NCI-H446 treated with DMSO at 0.1 percent for 48 hours (cell line): ENCODE measurements around the gene CYTH4.
"Not testable (repeated sequence)": the region's sequence is repeated elsewhere in the genome, so short reads cannot be mapped to it uniquely, and the experiment has no call there.

Experiments used
- DNase-seq: peaks from one replicate; lab custom pipeline; 2025; lab: John Stamatoyannopoulos, UW

CYTH4 gene

DNA sequence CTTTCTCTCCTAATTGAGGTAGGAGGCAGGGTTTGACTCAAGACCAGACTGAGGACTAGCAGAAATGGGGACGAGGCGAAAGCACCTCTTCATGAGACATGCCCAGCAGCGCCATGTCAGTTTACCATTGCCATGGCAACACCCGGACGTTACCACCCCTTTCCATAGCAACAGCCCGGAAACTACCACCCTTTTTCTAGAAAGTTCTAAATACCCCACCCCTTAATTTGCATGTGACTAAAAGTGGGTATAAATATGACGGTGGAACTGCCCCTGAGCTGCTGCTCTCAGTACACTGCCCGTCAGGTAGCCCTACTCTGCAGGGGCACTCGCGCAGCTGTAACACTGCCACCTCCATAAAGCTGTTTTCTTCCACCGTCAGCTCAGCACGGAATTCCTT lies 32.3 kb upstream of the CYTH4 start:
- DNase-seq = no peak

DNA sequence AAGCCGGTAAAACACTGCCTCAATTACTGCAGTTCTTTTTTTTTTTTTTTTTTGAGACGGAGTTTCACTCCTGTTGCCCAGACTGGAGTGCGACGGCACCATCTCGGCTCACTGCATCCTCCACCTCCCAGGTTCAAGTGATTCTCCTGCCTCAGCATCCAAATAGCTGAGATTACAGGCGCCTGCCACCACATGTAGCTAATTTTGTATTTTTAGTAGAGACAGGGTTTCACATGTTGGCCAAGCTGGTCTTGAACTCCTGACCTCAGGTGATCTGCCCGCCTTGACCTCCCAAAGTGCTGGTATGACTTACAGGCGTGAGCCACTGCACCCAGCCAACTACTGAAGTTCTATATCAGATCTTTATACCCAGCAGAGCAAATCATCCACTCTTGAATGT lies 30.5 kb upstream of the CYTH4 start:
- not testable (repeated sequence) for DNase-seq

DNA sequence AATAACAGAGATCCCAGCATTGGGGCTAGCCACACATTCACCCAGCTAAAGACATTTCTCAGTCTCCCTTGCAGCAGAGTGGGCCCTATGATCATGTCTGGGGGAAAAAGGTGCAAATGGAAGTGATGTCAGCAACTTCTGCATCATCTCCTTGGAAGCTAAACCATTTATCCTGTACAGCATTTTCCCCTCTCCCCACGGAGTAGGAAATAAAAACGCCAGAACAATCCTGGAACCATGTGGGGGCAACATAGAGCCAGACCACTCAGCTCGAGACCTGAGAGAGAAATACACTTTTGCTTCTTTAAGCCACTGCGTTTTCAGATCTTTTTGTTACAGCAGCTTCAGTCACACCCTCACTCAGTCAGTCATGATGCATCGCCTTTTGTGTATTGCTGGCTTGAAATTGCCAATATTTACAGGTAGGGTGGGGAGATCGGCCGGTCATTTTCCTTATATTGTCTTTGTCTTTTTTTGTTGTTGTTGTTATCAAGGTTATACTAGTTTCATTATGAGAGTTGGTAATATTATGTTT lies 29.1 kb upstream of the CYTH4 start:
- DNase-seq = no peak

DNA sequence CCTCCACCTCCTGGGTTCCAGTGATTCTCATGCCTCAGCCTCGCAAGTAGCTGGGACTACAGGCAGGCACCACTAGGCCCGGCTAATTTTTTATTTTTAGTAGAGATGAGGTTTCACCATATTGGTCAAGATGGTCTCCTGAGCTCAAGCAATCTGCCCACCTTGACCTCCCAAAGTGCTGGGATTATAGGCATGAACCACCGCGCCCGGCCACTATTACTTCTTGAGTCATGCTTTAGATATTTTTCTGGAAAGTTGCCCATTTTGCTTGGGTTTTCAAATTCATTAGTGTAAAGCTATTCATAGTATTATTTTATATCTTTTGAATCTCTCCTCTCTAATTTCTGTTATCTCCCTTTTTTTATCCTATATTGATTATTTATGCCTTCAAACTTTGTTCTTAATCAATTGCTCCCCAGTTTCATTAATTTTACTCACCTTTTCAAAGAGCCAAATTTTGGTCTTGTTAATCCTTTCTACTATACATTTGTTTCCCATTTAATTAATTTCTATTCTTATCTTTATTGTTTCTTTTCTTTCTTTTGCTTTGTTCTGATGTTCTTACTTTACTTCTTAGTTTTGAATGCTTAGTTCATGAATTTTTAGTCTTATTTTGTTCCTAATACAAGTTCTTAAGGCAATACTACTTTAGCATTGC lies 28.0 kb upstream of the CYTH4 start:
- no peak for DNase-seq

DNA sequence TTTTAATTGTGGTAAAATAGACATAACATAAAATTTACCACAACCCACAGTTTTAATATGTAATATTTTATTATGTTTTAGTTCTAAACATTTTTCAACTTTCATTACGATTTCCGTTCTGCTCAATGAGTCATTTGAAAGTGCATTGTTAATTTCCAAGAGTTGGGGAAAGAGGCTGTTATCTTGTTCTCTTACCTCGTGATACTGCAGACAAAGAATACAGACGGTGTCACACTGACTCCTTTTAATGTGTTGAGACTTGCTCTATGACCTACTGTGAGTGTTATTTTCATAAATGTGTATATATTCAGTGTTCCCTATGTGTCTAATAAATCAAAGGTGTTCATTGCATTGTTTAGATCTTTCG lies 27.5 kb upstream of the CYTH4 start:
- DNase-seq = no peak

DNA sequence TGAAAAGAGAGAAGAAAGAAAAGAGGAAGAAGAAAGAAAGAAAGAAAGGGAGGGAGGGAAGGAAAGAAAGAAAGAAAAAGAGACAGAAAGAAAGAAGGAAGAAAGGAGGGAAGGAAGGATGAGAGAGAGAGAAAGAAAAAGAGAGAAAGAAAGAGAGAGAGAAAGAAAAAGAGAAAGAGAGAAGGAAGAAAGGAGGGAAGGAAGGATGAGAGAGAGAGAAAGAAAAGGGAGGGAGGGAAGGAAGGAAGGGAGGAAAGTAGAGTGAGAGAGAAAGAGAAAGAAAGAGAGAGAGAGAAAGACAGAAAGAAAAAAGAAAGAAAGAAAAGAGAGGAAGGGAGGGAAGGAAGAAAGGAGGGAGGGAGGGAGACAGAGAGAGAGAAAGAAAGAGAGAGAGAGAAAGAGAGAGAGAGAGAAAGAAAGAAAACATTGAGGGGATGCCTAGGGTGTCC lies 26.7 kb upstream of the CYTH4 start:
- no peak for DNase-seq

DNA sequence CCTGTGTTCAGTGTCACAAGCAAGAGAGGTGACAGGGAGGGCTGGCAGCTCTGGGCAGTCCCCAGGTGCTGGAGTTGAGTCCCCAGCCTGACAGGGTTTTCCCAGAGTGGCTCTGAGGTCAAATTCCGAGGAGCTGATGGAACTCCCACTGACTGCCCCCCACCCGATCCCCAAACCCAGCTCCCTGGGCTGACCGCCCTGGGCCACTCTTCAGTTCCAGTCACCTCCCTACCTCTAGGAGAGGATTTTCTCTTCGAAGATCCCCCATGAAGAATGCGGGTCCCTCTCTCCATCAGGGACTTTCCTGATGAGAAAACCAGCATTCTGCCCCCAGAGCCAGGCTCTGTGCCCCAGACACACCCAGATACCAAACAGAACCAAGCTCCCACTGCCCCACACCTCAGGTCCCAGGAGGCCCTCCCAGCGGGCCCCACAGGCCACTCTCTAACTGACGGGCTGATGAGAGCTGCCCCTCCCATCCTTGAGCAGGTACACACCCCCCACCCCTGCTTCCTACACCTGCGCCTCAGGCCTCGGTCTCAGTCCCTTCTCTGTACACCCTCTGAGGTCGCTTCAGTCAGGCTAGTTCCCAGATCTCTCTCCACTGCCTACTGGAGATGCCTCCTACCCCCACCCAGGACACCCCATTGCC lies 26.1 kb upstream of the CYTH4 start:
- no peak for DNase-seq

DNA sequence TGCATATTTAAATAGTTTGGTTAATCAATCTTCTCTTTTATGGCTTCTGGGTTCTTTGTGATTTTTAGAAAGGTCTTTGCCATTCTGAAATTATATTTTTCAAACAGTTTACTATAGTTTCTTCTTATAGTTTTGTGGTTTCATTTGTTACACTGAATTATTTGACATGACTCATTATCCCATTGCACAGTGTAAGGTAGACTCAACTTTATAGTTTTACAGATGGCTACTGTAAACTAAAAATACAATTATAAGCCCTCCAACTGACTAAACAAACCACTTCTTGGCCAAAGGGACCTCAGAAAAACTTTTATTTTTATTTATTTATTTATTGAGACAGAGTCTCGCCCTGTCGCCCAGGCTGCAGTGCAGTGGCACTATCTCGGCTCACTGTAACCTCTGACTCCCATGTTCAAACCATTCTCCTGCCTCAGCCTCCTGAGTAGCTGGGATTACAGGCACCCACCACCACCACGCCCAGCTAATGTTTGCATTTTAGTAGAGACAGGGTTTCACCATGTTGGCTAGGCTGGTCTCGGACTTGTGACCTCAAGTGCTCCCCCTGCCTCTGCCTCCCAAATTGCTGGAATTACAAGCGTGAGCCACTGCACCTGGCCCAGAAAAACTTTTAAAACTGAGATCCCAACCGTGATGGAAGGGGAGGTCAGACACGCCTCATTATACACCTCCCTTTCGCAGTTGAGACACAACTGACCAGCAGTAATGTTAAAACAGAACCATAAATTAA lies 24.1 kb upstream of the CYTH4 start:
- DNase-seq = no peak

DNA sequence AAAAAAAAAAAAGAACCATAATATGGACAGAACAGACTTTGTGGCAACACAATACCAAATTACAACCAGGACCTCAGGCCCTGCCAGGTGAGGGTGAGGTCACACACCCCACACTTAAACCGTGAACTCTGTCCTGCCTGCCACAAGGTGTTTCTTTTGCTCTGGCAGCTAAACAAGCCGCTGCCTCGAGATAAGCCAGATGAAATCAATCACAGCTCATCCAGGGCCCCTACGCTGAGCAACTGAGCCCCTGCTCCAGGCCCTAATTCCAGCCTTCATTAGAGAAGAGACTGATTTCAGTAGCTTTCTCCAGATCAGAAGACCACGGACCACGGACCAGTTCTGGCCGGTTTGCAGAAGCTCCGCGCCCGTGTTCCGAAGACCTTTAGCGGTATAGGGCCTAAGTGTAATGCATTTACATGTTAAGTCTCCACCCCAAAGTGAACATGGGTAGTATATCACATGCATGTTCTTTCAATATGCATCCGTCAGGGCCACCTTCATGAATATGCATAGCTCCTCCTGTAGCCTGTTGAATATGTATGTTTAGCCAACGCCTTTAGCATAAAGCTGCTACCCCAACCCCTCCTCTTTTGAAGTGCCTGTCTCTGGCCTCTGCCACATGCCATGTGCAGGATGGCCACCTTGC lies 23.4 kb upstream of the CYTH4 start:
- no peak for DNase-seq

DNA sequence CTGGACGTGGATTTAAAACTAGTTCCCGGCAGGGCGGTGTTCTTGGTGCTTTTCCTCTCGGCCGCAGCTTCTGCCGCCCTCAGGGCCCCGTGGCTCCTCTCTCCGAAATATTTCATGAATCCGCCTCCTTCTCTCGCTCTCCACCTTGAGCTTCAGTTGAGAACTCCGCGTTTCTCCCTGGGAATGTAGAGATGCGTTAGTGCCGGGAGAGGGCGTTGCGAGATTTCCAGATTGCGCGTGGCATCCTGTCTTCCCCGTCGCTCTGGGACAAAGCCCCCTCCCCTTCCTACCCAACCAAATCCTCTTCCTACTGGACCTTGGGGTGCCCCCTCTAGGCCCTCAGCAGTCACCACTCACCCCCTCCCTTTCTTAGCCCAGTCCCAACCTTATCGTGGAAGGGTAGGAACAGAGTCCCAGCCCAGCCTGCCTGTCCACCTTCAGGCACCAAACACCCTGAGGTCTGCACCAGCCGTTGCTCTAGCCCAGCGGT lies 22.7 kb upstream of the CYTH4 start:
- no peak for DNase-seq

DNA sequence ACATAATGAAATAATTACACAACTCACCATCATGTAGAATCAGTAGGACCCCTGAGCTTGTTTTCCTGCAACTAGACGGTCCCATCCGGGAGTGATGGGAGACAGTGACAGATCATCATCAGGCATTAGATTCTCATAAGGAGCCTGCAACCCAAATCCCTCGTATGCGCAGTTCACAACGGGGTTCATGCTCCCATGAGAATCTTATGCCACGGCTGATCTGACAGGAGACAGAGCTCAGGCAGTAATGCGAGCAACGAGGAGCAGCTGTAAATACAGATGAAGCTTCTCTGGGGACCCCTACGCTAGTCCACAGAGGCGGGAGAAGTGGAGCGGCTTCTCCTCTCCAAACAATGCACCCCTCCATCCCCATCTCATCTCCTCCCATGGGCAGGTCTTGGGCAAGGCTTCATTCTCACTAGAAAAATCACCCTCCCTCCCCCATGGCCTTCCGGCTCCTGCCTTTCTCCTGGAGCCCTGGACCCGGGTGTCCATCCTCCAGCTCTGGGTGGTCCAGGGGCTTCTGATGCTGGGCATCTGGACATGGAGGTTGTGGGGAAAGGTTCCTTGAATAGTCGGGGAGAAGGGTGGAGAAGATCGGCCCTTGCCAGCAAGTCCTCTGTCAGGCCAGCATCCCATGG lies 22.0 kb upstream of the CYTH4 start:
- DNase-seq = no peak

DNA sequence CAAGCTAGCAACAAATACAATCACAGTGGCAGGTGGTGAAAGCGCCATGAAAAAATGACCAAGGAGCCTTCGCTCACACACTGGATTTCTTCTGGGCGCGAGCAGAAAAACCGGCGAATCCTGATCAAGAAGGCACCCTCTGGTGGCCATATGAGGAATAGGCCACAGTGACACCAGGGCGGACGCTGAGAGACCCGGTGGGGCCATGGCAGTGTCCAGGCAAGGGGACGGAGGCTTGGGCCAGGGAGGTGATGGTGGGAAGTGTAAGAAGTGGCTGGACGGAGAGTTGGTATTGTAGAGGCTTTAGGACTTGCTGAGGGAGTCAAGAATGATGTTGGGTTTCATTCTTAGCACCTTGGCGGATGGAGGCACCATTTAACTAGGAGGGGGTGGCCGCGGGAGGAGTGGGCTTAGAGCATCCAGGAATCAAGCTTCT lies 21.4 kb upstream of the CYTH4 start:
- DNase-seq = no peak

DNA sequence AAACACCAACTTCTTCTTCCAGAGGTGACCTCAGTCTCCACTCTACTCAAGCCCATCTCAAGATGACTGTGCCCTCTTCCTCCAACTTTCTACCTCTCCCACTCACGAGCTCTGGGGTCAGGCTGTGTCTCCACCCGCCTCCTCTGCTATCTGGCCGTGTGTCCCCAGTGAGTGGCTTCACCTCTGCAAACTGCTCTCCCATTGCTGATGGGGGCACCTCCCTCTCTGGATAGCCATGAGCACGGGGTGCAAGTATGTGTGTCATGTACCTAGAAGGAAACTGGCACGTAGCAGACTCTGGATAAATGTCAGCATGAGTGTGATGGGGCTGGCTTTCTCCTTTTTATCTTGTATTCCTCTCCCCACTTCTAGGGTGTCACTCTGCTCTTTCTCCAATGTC lies 20.0 kb upstream of the CYTH4 start:
- DNase-seq = no peak

DNA sequence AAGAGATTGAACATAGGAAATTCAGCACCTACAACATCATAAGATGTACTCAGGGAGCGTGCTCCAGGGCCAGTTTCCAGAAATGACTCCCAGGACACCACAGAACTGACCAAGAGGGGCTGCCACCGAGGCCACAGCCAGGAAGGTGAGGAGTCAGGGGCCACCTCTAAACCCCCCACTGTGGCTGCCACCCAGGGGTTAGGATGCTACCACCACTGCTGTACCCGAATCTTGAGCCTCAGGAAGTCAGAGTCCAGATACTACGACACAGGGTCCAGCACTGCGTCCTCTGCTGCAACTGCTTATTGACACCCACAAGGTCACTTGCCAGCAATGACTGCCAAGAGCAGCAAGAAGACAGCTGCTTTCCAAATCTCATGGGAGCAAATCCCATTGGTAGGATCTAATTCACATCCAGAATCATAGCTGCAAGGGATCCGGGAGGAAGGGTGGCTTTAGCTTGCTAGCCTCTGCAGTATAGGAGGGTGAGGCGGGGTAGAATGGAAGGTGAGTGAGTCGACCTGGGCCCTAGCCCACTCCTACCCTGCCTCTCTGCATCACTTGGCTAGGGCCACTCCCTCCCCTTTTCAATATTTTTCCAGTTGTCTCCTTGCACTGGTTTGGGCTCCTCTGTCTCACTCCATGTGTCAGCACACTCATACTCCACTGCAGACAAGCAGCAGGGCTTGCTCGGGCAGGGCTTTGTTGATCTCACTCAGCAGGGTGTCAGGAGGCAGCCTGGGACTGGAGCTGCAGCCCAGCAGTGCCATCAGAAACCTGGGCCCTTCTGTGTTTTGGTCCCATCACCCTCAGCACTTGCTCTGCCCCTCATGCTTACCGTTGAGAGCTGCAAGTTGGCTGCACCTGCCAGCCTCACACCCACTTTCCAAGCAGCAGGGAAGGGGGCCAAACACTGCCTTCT lies 18.1 kb upstream of the CYTH4 start:
- no peak for DNase-seq

DNA sequence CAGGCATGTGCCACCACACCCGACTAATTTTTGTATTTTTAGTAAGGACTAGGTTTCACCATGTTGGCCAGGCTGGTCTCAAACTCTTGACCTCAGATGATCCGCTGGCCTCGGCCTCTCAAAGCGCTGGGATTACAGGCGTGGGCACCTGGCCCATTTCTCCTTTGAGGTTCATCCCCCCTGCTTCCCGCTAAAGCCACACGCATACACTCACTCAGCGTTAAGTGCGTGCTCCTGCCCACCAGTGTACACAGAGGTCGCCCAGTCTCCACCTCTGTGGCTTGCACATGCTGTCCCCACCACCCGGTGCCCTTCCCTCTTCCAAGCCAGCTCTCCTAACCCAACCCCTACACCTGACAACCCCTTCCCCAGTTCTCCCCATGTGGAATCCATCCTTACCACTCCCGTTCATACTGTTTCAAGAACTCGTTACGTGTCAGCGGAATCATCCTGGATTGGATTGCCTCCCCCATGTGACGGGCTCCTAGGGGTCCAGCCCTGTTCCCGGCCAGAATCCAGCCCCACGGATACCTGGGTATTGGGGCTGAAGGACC lies 15.7 kb upstream of the CYTH4 start:
- DNase-seq = no peak

DNA sequence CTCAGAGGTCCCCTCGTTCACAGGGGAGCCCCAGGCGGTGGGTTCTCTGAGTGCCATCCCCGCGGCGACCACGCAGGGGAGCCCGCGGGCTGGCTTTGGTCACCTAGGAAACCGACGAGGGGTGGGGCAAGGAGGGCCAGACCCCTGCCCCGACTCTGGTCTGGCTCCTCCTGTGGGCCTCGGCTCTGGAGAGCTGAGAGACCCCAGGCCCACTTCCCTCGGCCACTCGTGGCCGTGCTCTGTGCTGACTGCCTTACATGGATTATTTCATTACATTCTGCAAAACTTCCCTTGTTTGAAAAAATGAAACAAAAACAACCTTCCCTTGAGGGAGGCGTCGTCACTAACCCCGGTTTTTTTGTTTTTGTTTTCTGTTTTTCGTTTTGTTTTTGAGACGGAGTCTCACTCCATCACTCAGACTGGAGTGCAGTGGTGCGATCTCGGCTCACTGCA lies 15.1 kb upstream of the CYTH4 start:
- DNase-seq = no peak

DNA sequence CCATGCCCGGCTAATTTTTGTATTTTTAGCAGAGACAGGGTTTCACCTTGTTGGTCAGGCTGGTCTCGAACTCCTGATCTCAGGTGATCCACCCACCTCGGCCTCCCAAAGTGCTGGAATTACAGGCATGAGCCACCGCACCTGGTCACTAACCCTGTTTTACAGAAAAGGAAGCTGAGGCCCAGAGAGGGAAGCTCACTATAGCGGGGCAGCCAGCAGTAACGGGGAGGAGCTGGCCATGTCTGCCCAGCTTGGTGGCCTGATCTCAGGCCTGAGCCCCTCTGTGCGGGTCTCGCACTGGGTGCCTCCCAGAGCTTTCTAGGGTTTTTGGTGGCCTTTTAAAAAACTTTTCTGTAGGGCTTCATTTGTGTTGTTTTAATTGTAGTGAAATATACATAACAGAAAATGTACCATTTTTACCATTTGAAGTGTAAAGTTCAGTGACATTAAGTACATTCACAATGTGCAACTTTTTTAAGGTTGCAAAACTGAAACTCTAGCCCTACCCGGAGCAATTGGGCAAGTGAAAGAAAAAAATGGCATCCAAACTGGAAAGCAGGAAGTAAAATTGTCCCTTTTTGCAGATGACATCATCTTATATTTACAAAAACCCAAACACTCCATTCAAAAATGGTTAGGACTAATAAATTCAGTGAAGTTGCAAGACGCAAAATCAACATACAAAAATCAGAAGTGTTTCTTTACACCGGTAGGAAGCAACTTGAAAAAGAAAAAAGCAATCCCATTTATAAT lies 14.5 kb upstream of the CYTH4 start:
- no peak for DNase-seq

DNA sequence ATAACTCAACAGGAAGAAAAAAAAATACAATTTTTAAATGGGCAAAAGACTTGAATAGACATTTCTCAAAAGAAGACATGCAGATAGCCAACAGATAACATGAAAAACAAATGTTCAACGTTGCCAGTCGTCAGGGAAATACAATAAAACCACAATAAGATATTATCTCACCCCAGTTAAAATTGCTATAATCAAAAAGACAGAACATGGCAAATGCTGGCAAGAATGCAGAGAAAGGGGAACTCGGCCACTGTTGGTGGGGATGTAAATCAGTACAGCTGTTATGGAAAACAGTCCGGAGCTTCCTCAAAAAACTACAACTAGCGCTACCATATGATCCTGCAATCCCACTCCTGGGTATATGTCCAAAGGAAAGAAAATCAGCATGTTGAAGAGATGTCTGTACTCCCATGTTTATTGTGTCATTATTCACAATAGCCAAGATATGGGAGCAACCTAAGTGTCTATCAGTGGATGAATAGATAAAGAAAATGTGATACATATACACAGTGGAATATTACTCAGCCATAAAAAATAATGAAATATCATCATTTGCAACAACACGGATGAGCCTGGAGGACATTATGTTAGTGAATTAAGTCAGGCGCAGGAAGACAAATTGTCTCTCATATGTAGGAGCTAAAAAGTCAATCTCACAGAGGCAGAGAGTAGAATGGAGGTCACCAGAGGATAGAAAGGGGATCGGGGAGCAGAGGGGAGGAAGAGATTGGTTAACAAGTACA lies 12.2 kb upstream of the CYTH4 start:
- no peak for DNase-seq
